DOHH2 (cell line): ENCODE data around the gene RBP5.

Source experiments
- H3F3A ChIP-seq: fragments of 200-600 bp; sonication (generic), shearing (Covaris generic); 2 replicates; pipeline ENCODE4 v1.6.0; 2016; ENCODE audit warnings: antibody characterized with exemption, mild to moderate bottlenecking; ENCODE audit not compliant: control insufficient read depth, insufficient read depth
- H3K27ac ChIP-seq: fragments of 200-600 bp; sonication (generic); 2 replicates; pipeline ENCODE4 v1.5.1; 2014; ENCODE audit warnings: low read depth, mild to moderate bottlenecking, low read length, moderate library complexity
- H3K27me3 ChIP-seq: fragments of 200-600 bp; sonication (generic); 2 replicates; pipeline ENCODE4 v1.6.1; 2014; ENCODE audit warnings: mild to moderate bottlenecking, low read length, mixed read lengths; ENCODE audit not compliant: control insufficient read depth
- H3K36me3 ChIP-seq: fragments of 200-600 bp; sonication (generic); 2 replicates; pipeline ENCODE4 v1.6.1; 2014; ENCODE audit warnings: mild to moderate bottlenecking, low read length, moderate library complexity, mixed read lengths; ENCODE audit not compliant: control insufficient read depth
- H3K4me1 ChIP-seq: fragments of 200-600 bp; sonication (generic); 2 replicates; pipeline ENCODE4 v1.6.1; 2014; ENCODE audit warnings: mild to moderate bottlenecking, low read length, mixed read lengths; ENCODE audit not compliant: control insufficient read depth
- H3K4me2 ChIP-seq: fragments of 200-600 bp; sonication (generic); 2 replicates; pipeline ENCODE4 v1.6.0; 2014; ENCODE audit warnings: mild to moderate bottlenecking, low read length, moderate library complexity
- H3K4me3 ChIP-seq: fragments of 200-600 bp; sonication (generic); 2 replicates; pipeline ENCODE4 v1.5.1; 2014; ENCODE audit warnings: mild to moderate bottlenecking, low read length, mixed read lengths
- H3K79me2 ChIP-seq: fragments of 200-600 bp; sonication (generic); 2 replicates; pipeline ENCODE4 v1.6.1; 2014; ENCODE audit warnings: mild to moderate bottlenecking, low read length, mixed read lengths; ENCODE audit not compliant: control insufficient read depth
- H3K9me2 ChIP-seq: fragments of 200-600 bp; sonication (generic); replicated peaks from 2 replicates; pipeline ENCODE4 v1.6.1; 2014; ENCODE audit warnings: mild to moderate bottlenecking, low read length, mixed read lengths; ENCODE audit not compliant: control insufficient read depth
- H3K9me3 ChIP-seq: fragments of 200-600 bp; sonication (generic); 2 replicates; pipeline ENCODE4 v1.6.1; 2014; ENCODE audit warnings: antibody characterized with exemption, low read length, mixed read lengths; ENCODE audit not compliant: control insufficient read depth, insufficient read depth
- H4K20me1 ChIP-seq: fragments of 200-600 bp; sonication (generic); 2 replicates; pipeline ENCODE4 v1.6.0; 2014; ENCODE audit warnings: low read depth, mild to moderate bottlenecking, antibody characterized with exemption, low read length, moderate library complexity; ENCODE audit not compliant: control insufficient read depth, insufficient read depth
- EZH2phosphoT487 ChIP-seq: fragments of 200-600 bp; sonication (generic); IDR thresholded peaks from 2 replicates; pipeline ENCODE4 v1.6.1; 2017; ENCODE audit warnings: borderline replicate concordance, mild to moderate bottlenecking, antibody characterized with exemption, low read length, moderate library complexity, mixed read lengths
- TF ChIP-seq, protein P1 (sequence below): fragments of 200-600 bp; sonication (generic); IDR thresholded peaks from one replicate; pipeline ENCODE4 v1.5.1; 2014; ENCODE audit warnings: antibody characterized with exemption, mild to moderate bottlenecking, low read depth, low read length; ENCODE audit not compliant: poor library complexity, severe bottlenecking

Gene RBP5

GRCh38 chr12:7155471-7156034 lies 26.9 kb upstream of the RBP5 start:
- H3K79me2 ChIP-seq: no peaks in the 10 kb centered on the region
- H3K4me1 ChIP-seq: no peaks in the 10 kb centered on the region
- H3K9me3 ChIP-seq: no peaks in the 10 kb centered on the region
- no peaks in the 10 kb centered on the region for H3K27me3 ChIP-seq
- H3K9me2 ChIP-seq: no peaks in the 10 kb centered on the region
- TF ChIP-seq, protein P1, sequence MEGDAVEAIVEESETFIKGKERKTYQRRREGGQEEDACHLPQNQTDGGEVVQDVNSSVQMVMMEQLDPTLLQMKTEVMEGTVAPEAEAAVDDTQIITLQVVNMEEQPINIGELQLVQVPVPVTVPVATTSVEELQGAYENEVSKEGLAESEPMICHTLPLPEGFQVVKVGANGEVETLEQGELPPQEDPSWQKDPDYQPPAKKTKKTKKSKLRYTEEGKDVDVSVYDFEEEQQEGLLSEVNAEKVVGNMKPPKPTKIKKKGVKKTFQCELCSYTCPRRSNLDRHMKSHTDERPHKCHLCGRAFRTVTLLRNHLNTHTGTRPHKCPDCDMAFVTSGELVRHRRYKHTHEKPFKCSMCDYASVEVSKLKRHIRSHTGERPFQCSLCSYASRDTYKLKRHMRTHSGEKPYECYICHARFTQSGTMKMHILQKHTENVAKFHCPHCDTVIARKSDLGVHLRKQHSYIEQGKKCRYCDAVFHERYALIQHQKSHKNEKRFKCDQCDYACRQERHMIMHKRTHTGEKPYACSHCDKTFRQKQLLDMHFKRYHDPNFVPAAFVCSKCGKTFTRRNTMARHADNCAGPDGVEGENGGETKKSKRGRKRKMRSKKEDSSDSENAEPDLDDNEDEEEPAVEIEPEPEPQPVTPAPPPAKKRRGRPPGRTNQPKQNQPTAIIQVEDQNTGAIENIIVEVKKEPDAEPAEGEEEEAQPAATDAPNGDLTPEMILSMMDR: no peak
- no peak for TF ChIP-seq EZH2phosphoT487
- H3F3A ChIP-seq: no peaks in the 10 kb centered on the region
- no peak overlapping the region for H3K27ac ChIP-seq
- no peak overlapping the region for H3K4me3 ChIP-seq
- no peaks in the 10 kb centered on the region for H3K36me3 ChIP-seq
- no peak overlapping the region for H3K4me2 ChIP-seq
- H4K20me1 ChIP-seq: no peaks in the 10 kb centered on the region

DNA sequence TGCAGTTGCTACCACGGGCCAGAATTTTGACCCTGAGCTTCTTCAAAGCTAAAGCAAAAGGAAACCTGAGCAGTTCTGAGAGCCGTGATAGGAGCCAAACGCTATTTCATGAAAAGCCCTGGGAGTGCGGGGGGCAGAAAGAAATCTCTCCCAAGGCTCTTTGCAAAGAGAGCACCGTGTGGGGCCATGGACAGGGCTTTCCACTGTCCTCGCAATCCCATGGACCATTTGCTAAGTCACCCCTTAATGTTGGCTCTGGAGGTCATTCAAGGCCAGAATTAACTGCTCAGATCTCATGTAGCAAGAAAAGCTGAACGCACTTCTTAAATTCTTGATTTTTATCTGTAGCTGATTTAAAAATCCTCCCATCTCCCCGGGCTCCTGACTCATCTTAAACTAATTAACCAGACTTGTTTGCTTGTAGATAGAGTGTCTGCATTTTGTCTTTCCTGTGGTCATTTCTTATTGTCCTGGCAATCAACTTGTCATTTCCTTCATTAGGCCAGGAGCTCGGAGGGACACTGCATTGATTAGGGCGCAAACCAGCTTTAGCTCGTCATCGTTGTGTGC lies 26.3 kb upstream of the RBP5 start:
- no peaks in the 10 kb centered on the region for H3F3A ChIP-seq
- no peaks in the 10 kb centered on the region for H3K27me3 ChIP-seq
- no peak overlapping the region for H3K4me3 ChIP-seq
- H3K79me2 ChIP-seq: no peaks in the 10 kb centered on the region
- no peak overlapping the region for H3K4me2 ChIP-seq
- TF ChIP-seq EZH2phosphoT487: no peak
- TF ChIP-seq, protein P1: no peak
- H3K9me2 ChIP-seq: no peaks in the 10 kb centered on the region
- no peak overlapping the region for H3K27ac ChIP-seq
- no peaks in the 10 kb centered on the region for H4K20me1 ChIP-seq
- H3K9me3 ChIP-seq: no peaks in the 10 kb centered on the region
- no peaks in the 10 kb centered on the region for H3K4me1 ChIP-seq
- no peaks in the 10 kb centered on the region for H3K36me3 ChIP-seq

GRCh38 chr12:7154042-7154441 lies 25.4 kb upstream of the RBP5 start:
- no peak overlapping the region for H3K4me2 ChIP-seq
- no peak for TF ChIP-seq EZH2phosphoT487
- TF ChIP-seq, protein P1: no peak

More at GRCh38 chr12:7154042-7154441, 25.4 kb upstream of the RBP5 start:
- Histone ChIP-seq H3K27me3 (no peaks in the 10 kb centered on the region), H3F3A (no peaks in the 10 kb centered on the region), H3K9me2 (no peaks in the 10 kb centered on the region), H4K20me1 (no peaks in the 10 kb centered on the region), H3K27ac (no peak overlapping the region), H3K36me3 (no peaks in the 10 kb centered on the region), H3K4me1 (no peaks in the 10 kb centered on the region), H3K9me3 (no peaks in the 10 kb centered on the region), H3K79me2 (no peaks in the 10 kb centered on the region), H3K4me3 (no peak overlapping the region)
